HTERT RPE-1 (cell line): ENCODE data around the gene KY.

Source experiments
- in situ Hi-C: fragments of 300-500 bp; cut with MboI; formaldehyde crosslinking; loops from 4 replicates; pipeline ENCODE4 v1.14.3; 2020; ENCODE audit warnings: low sequenced_read_pairs

The KY gene

DNA sequence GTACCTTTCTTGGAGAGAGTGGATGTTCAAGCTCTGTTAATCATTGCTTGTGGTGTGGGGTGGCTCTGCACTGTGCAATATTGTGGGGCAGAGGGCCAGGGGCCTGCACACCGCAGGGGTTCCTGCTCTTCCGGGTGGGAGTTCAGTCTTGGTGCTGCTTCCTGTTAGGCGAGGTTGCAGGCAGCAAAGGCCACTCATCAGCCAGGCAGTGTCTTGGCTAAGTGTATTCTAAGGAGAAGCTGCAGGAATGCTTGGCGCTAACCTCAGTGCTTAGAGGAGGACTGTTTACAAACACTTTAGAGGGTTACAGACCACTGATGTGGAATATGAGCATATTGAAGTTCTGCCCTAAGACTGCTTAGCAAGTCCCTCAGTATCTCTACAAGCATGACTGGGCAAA, 83.2 kb downstream of the KY start:
- in situ Hi-C loops, result no loop called here

DNA sequence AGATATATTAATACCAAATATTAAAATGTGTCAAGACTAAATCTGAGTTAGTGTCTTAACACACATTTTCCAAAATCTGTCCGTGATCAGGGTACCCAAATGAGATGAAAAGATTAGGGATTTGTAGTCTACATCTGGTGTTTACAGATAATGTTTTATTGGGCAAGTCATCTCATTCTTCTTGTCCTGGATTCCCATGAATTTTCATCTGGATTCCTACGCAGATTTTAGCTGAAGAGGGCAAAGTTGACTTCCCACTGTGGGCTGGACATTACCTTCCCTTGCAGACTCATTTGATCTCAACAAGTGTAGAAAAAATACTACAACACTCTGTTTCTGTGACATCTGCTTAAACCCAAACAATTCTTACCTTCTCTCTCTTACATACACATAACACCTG, 85.8 kb downstream of the KY start:
- in situ Hi-C loops, result no loop called here

DNA sequence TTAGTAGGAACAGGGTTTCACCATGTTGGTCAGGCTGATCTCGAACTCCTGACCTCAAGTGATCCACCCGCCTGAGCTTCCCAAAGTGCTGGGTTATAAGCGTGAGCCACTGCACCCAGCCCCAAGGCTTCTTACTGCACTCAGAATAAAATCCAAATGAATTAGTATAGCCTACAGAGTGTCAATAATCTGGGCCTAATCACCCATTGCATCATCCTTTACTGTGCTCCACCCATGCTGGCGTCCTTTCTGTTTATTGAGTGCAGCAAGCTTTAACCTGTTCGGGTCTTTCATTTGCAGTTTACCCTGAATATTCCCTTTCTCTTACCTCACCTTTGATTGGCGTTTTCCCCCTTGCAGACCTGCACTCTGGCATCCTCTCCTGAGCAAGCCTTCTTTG, 87.2 kb downstream of the KY start:
- in situ Hi-C loops, result no loop called here

- in situ Hi-C loops, result no loop called here
Measured at GRCh38 chr3:134562055-134562454, 88.8 kb downstream of the KY start.

- in situ Hi-C loops, result no loop called here
Measured at GRCh38 chr3:134559591-134559990, 91.2 kb downstream of the KY start.
